GM21723 (cell line): Measurements from ENCODE around the gene GMPR2.
A peak's percentile ranks its signal among the peaks of the same experiment; 100 is the strongest.

Experiments used
- ATAC-seq: cut with Tn5 transposase; IDR thresholded peaks from one replicate; pipeline ENCODE4 v1.9.1; 2021; ENCODE audit warnings: mild to moderate bottlenecking, moderate library complexity; ENCODE audit not compliant: unreplicated experiment

The GMPR2 gene

DNA sequence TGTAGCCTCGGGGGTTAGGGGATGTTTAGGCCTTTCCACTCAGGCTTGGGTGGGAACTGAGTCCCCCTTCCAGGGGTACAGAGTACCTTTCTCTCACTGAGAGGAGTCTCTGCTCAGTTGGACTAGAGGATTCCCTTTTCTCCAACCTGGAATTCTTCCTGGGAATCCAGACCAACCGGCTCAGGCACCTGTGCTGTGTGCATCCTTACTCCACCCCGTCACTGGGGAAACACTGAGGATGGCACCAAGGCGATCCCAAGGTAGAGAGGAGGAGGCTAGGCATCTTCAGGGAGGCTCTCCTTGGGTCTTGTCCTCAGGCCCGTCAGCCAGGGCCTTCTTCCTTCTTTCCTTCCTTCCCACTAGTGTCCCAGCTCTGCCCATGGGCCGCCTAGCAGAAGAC, 31.1 kb downstream of the GMPR2 start:
- no peak for ATAC-seq

GRCh38 chr14:24264298-24264697, 31.6 kb downstream of the GMPR2 start:
- ATAC-seq: no peak

DNA sequence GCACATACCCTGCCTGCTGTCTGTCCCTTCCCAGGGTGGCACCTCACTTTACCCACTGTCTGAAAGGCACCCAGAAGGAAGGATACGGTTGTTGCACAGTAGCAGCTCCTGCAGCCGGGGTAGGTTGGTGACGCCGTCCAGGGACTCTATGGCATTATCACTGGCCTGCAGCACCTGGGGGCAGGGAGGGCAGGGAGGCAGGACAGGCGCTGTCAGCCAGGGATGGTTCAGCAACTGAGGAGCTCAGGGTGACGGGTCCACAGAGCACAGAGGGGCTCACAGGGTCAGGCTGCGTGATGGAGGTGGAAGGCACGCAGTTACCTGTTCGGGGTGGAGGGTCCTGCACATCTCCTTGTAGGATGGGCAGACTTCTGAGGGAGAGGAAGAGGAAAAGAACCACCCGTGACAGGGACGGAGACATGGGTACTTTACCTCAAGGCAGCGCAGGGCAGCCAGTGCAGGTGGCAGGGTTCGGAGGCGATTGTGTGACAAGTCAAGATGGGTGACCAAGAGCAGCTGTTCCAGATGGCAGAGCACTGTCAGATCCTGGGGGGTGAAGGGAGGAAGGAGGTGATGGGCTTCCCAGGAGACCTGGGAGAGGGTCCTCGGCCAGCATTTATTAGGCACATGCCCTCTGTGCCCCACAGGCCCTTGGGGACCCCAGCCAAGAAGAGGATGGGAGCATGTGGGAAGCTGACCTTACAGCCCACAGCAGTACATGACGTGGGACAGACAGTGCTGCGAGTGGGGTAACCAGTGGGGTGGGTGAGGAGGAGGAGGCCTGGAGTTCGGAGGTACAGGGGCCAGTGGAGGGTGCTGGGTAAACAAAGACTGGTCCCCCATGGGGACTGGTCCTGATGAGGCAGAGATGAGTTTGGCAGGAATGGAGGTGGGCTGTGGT, 33.9 kb downstream of the GMPR2 start:
- ATAC-seq: no peak

DNA sequence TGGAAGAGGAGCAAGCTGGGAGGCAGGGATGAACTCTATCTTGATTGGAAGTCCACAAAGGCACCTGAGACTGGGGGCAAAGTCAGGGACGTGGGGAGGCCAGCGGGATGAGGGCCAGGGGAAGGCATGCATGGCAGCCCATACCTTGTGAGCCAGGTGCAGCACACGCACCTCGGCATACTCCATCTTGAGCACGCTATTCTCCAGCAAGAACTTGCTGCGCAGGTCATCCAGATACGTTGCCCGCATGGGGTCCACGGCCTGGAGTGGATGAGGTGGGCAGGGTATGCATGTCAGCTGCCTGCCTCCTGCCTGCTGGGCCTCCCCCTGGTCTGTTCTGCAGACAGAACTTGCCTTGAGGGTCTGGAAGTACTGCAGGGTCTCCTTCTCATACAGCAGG, 34.8 kb downstream of the GMPR2 start:
- ATAC-seq: no peak

GRCh38 chr14:24268225-24268624, 35.5 kb downstream of the GMPR2 start:
- ATAC-seq: no peak

DNA sequence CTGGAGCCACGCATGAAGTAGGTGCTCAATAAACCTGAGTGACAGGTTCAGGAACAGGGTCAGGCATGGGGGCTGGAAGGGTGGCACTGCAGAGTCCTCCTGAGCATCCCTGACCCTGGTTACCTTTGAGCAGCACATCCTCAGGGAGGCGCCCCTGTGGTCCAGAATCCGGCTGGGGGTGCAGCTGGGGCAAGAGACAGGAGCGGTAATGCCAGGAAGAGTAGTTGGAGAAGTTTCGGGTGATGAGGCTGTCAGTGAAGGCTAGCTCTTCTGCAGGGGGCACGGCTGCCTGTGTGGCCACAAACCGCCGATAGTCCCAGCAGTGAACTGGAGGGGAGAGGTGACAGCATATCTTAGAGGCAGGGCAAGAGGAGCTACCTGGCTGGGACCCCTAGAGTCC, 36.6 kb downstream of the GMPR2 start:
- ATAC-seq: no peak

DNA sequence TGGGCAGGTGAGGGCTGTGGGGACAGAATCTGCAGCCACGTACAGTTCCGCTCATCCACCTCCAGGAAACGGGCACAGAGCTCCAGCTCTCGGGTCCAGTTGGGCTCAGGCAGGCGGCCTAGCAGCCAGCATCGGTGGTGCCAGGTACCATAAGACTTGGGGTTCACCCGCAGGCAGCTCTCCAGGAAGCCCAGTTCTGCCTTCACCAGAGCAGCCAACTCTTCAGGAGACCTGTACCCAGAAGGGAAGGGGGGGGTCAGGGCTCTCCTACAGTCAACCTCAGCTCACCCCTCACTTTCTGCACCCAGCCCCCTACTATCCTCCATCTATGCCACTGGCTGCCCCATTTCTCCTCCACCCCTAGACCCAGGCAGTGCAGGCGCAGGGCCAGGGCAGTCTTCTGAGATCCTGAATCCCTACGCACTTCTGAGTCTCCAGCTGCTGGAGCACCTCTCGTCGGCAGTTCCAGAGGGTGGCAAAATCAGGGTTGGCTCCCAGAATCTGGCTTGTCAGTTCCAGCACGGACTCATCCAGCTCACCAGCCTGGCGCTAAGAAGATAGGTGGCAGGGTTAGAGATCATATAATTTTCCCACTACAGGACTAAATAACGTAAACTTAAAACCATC, 37.3 kb downstream of the GMPR2 start:
- no peak for ATAC-seq

- ATAC-seq: peak; percentile 1
These were observed 37.9 kb downstream of the GMPR2 start for GRCh38 chr14:24270537-24271133.

DNA sequence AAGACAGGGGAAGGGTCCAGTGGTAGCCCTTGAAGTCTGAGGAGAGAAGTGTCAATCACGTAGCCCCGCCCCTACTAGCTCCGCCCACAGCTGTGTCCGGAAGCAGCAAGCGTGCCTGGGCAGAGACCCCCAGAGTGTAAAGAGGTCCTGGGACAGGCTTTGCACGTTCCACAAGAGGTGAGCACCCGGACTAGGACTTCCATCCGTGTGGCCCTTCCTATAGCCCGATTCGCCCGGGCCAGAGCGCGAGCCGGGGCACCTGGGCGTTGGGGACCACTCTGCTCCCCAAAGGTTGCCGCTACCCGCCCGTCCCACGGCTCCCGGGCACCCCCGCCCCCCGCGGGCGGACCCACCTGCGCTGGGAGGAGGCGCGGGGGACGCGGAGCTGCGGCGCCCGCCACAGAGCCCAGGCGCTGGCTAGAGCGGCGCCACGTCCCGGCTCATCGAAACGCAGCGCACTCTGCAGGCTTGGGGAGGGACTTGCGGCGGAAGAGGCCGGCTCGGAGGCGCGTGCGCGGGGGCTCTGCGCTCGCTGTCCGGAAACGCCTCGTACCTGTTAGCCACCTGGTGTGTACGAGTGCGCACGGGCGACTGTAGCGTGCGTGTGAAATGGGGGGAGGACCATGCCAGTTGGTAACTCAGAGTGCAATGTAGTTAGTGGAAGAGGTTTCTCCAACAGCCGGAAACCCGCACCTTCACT, 38.6 kb downstream of the GMPR2 start, which contains the start of gene RABGGTA:
TSS of gene RABGGTA (minus strand) at position 464 of the 700 bp plus-strand sequence. CDS start 482 bp downstream, outside the sequence.
- peak; percentile 83 for ATAC-seq

- ATAC-seq: no peak
These were observed 39.1 kb downstream of the GMPR2 start for GRCh38 chr14:24271834-24272263.

DNA sequence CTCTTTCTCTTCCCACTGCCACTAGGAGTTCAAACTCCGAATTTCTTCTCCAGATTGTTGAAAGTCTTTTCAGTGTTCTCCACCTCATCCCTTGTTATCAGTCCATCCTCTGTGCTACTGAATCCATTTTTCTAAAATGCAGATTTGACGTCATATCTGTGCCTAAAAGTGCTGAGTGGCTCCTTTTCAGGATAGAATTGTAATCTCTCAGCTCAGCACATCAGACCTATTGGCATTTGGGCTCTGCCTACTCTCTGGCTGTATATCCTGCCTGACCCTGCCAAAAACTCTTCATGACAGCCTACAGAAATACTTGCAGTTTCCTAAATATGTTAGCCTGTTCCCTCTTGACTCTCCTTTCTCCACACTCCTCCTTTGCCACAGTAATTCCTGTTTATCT, 39.7 kb downstream of the GMPR2 start:
- ATAC-seq: no peak

- ATAC-seq: no peak
These were observed 40.8 kb downstream of the GMPR2 start for GRCh38 chr14:24273422-24273998.

DNA sequence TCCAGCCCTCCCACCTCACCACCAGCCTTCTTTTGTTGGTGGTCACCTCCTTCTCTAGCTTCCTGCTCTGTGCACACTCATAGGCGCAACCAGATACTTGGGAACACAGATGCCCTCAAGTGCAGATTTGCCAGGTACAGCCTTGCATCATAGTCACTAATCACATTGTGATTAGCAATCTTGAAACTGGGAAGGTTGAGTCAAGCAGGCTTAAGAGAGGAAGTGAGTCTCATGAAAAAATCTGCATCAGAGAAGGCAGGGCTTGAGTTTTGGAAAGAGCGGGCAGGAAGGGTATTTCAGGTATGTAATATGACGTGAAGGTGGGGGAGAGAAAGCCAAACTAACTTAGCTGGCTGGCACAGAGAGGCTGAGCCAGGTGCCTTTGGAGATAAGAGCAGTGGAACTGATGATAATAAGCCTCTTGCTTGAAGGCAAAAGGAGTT, 41.4 kb downstream of the GMPR2 start:
- ATAC-seq: peak; percentile 48

- ATAC-seq: no peak
These were observed 44.3 kb downstream of the GMPR2 start for GRCh38 chr14:24277071-24277470.

- ATAC-seq: no peak
These were observed 45.0 kb downstream of the GMPR2 start for GRCh38 chr14:24277606-24278321.

DNA sequence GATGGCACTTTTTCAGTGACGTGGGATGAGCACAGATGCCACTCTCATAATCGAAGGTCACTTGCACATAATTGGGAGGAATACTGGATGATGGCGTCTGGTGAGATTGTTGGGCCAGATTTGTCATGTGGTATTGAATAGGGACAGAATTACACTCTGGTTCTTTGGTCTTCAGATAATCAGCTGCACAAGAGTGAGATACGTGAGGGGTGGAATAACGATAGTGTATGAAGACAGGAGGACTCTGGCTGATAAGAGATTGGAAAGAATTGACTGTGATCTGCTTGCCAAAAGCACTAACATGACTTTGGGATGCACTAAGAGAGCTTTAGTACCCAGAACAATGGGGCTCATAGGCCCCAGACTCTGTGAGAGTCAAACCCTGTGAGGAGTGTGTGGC, 45.7 kb downstream of the GMPR2 start:
- no peak for ATAC-seq

DNA sequence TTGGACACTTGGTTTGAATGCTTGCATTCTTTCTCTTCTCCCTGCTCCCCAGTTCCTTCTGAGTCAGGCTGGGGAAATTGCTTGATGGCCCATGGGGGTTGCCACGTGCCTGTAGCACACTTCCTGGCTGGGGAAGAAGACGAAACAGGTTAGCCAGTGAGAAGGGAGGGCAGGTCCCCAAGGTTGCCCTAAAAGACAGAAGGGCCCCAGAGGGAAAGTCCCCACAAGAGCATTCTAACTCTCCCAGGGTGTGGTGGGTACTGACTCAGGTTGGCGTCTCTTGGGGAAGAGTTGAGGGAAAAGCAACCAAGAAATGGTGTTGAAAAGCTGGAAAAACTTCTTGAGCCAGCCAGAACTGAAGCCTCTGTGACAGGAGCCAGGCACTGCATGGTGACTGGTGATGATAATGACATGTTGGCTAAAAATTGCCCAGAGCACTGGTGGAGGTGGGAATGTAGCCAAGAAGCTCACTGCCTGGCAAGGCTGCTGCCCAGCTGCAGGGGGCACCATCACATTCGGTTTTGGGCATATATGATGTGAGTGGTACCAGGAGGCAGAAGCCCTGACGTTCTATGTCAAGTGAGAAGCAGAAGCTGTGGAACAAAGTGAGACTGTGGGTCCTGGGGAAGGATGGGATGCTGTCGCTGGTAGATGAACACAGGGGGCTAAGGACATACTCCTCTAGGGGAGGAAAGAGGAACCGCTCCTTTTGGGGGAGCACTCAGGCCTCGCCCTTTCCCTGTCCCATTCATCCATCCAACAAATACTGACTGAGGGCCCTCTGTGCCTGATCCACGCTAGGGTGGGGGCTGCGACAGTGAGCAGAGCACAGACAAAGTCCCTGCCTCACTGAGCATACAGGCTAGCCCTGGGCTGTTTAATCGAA, 46.8 kb downstream of the GMPR2 start:
- ATAC-seq: peak; percentile 67

- ATAC-seq: no peak
These were observed 48.2 kb downstream of the GMPR2 start for GRCh38 chr14:24280797-24281460.

DNA sequence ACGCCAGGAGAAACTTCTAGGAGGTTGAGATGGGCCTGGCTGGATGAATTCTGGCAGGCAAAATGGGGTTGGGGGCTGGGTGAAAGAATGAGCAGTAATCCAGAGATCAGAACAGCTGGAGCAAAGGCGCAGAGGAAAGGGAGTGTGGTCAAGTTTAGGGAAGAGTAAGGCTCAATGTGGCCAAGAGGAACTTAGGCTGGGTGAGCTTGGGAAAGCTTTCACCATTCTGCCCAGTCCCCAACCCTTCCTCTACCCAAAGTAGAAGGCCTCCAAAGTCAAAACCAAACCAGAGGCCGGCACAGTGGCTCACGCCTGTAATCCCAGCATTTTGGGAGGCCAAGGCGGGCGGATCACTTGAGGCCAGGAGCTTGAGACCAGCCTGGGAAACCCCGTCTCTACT, 48.9 kb downstream of the GMPR2 start:
- ATAC-seq: no peak
